A549 (cell line): ENCODE data around the gene PCDH8.

Experiments used
- CTCF ChIP-seq: fragments of >200 bp; sonication (Bioruptor Twin); formaldehyde crosslinking; IDR thresholded peaks from 3 replicates; pipeline ENCODE4 v1.5.1; 2016
- ELK1 ChIP-seq: fragments of 150-350 bp; IDR thresholded peaks from 2 replicates; pipeline ENCODE4 v1.6.1; 2014; ENCODE audit warnings: low read depth, mild to moderate bottlenecking, low read length
- HOXA7 ChIP-seq: fragments of 250-450 bp; sonication (Bioruptor Pico); IDR thresholded peaks from 2 replicates; pipeline ENCODE4 v1.5.0; 2020; ENCODE audit warnings: mild to moderate bottlenecking, moderate library complexity
- JUNB ChIP-seq: fragments of >200 bp; sonication (Bioruptor Twin); formaldehyde crosslinking; IDR thresholded peaks from 2 replicates; pipeline ENCODE4 v1.6.1; 2016
- MAX ChIP-seq: IDR thresholded peaks from 2 replicates; pipeline ENCODE4 v1.6.1; 2012
- NR3C1 ChIP-seq: fragments of >200 bp; sonication (Bioruptor Twin); formaldehyde crosslinking; IDR thresholded peaks from 3 replicates; pipeline ENCODE4 v1.6.1; 2017
- PHF8 ChIP-seq: fragments of 200-600 bp; sonication (generic); IDR thresholded peaks from 2 replicates; pipeline ENCODE4 v1.6.1; 2016; ENCODE audit warnings: low read depth, mild to moderate bottlenecking, antibody characterized with exemption, moderate library complexity, borderline replicate concordance
- POLR2A ChIP-seq: IDR thresholded peaks from 2 replicates; pipeline ENCODE4 v1.6.1; 2012; ENCODE audit warnings: mild to moderate bottlenecking, low read length
- RAD21 ChIP-seq, 2 experiments: fragments of >200 bp in 1 of 2; sonication (Bioruptor Twin) in 1 of 2; formaldehyde crosslinking in 1 of 2; IDR thresholded peaks in 1 of 2; conservative IDR thresholded peaks in 1 of 2; 2 replicates in 1 of 2; 3 replicates in 1 of 2; pipeline ENCODE4 v1.6.1; 2012 to 2018; ENCODE audit warnings: inconsistent platforms in 1 of 2
- RFX5 ChIP-seq: fragments of 450-650 bp; IDR thresholded peaks from 2 replicates; pipeline ENCODE4 v1.7.1; 2014; ENCODE audit warnings: antibody characterized with exemption, mild to moderate bottlenecking, moderate library complexity
- RNF2 ChIP-seq: fragments of 200-600 bp; sonication (generic); IDR thresholded peaks from 2 replicates; pipeline ENCODE4 v1.6.1; 2016; ENCODE audit warnings: low read depth, mild to moderate bottlenecking, antibody characterized with exemption, moderate library complexity, borderline replicate concordance
- SMC3 ChIP-seq: fragments of >200 bp; sonication (Bioruptor Twin); formaldehyde crosslinking; IDR thresholded peaks from 3 replicates; pipeline ENCODE4 v1.6.1; 2018; ENCODE audit warnings: inconsistent platforms
- ZFP36 ChIP-seq: fragments of 450-650 bp; IDR thresholded peaks from 2 replicates; pipeline ENCODE4 v1.6.1; 2014; ENCODE audit warnings: borderline replicate concordance; ENCODE audit not compliant: partially characterized antibody

GRCh38 chr13:52878831-52879230, 30.4 kb upstream of the PCDH8 start:
- TF ChIP-seq POLR2A (no peak), HOXA7 (no peak), CTCF (no peak), RAD21 (conservative IDR thresholded peaks at IDR 0.05 in 1 of 2, IDR thresholded peaks at IDR 0.05 in 1 of 2) (no peak), PHF8 (no peak), JUNB (no peak), ELK1 (no peak), NR3C1 (no peak), MAX (no peak), SMC3 (no peak), RNF2 (no peak), RFX5 (no peak), ZFP36 (no peak)
